NAMALWA (cell line): Measurements from ENCODE around the gene E2F2.

Source experiments
- DNase-seq: peaks from one replicate; pipeline ENCODE4 v3.0.0-alpha.2; 2015; ENCODE audit warnings: low spot score

E2F2 gene

GRCh38 chr1:23460519-23460918 is 70.5 kb downstream of the E2F2 start:
- no peak for DNase-seq

- no peak for DNase-seq
Measured at GRCh38 chr1:23459338-23459757, 71.7 kb downstream of the E2F2 start.
